Memory B cell (primary cell): ENCODE measurements around the gene SPATA19.

Experiments used
- ATAC-seq: fragments of 150-1000 bp; cut with Tn5 transposase; 2 replicates; pipeline ENCODE4 v1.10.0; 2021; ENCODE audit warnings: low read depth, mild to moderate bottlenecking, moderate library complexity
- DNase-seq, 2 donors: peaks; one replicate each; pipeline ENCODE4 v3.0.0; 2022; ENCODE audit warnings: low spot score in 2 of 2
- H3K27ac Mint-ChIP-seq: one replicate; pipeline ENCODE4 v1.8.0; 2022; ENCODE audit warnings: mild to moderate bottlenecking, moderate library complexity, mixed read lengths
- H3K27me3 Mint-ChIP-seq: one replicate; pipeline ENCODE4 v1.8.0; 2022; ENCODE audit warnings: mixed read lengths
- H3K36me3 Mint-ChIP-seq: one replicate; pipeline ENCODE4 v1.8.0; 2022; ENCODE audit warnings: mild to moderate bottlenecking, mixed read lengths
- H3K4me1 Mint-ChIP-seq: one replicate; pipeline ENCODE4 v1.8.0; 2022; ENCODE audit warnings: mixed read lengths
- H3K4me3 Mint-ChIP-seq: one replicate; pipeline ENCODE4 v1.8.0; 2022; ENCODE audit warnings: mild to moderate bottlenecking, moderate library complexity, mixed read lengths
- H3K9me3 Mint-ChIP-seq: one replicate; pipeline ENCODE4 v1.8.0; 2022; ENCODE audit warnings: mixed read lengths

Gene SPATA19

DNA sequence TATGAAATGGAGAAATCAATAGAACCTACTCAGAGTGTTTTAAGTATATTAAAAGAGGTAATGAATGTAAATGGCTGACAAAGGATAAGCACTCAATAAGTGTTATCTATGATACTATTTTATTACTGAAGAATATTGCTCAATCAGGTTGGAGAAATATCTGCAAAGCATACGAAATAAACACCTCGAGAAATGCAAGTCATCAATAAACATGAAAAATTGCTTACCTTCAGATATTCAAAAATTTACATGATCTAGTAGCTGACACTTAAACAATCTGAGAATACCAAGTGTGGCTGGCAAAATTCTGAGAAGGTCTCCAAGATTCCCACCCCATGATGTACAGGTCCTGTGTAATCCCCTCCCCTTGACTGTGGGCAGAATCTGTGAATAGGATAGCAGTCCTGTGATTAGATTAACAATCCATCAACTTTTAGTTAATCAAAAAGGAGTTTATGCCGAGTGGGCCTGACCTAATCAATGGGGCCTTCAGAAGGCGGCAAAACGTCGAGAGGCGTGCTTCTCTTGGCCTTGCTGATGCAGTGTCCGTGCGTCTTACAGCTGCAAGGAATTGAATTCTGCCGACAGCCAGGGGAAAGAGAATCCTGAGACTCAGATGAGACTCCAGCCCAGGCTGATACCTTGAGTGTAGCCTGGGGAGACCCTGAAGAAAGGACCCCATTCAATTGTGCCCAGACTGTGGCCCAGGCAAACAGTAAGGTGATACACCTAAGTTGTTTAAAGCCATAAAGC, 49.1 kb downstream of the SPATA19 start:
- no peak overlapping the region for H3K4me3 Mint-ChIP-seq
- H3K4me1 Mint-ChIP-seq = no peaks in the 10 kb centered on the region
- DNase-seq (no peak), ATAC-seq (no peak)
- H3K9me3 Mint-ChIP-seq = peaks cover 16% of the 10 kb centered on the region
- H3K36me3 Mint-ChIP-seq = peaks cover 2% of the 10 kb centered on the region
- H3K27ac Mint-ChIP-seq = no peak overlapping the region
- no peaks in the 10 kb centered on the region for H3K27me3 Mint-ChIP-seq

DNA sequence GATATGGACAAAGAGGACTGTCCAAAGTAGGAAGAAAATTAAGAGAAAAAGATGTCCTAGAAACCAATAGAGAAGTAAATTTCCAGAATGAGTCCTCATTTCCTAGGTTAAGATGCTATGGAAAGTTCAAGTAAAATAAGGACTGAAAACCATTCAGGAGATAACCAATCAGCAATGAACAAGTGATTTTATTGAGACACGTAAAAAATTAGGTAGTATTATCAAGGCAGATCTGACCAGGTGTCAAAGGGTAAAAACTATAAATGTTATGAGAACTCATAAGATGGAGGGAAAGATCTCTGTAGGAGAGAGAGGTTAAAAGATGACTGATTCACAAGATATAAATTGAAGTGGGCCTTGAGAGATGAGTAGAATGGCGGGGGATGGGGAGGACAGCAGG, 50.2 kb downstream of the SPATA19 start:
- DNase-seq = no peak
- ATAC-seq = no peak
- peaks cover 3% of the 10 kb centered on the region for H3K27me3 Mint-ChIP-seq
- peaks cover 16% of the 10 kb centered on the region for H3K9me3 Mint-ChIP-seq
- H3K27ac Mint-ChIP-seq = no peak overlapping the region
- no peak overlapping the region for H3K4me3 Mint-ChIP-seq
- H3K4me1 Mint-ChIP-seq = no peaks in the 10 kb centered on the region
- peaks cover 2% of the 10 kb centered on the region for H3K36me3 Mint-ChIP-seq

DNA sequence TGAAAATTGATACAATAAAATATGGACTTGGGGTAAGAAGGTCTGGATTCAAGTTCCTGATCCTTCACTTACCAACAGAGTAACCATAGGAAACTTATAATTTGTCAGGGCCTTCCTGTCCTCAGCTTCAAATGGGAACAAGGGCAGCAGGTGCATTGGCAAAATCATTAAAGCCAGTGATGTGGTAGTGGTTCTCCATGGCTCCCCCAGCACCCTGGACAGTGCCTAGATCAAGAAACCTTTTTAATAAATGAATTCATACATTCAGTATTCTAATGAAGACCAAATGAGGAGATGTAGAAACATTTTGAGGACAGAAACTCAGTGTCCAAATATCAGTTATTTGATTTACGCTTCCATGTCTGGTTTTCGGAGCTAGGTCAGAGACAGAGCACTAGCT, 51.1 kb downstream of the SPATA19 start:
- ATAC-seq (no peak), DNase-seq (no peak)
- peaks cover 16% of the 10 kb centered on the region for H3K9me3 Mint-ChIP-seq
- peaks cover 2% of the 10 kb centered on the region for H3K36me3 Mint-ChIP-seq
- no peak overlapping the region for H3K4me3 Mint-ChIP-seq
- no peaks in the 10 kb centered on the region for H3K4me1 Mint-ChIP-seq
- H3K27me3 Mint-ChIP-seq = peaks cover 3% of the 10 kb centered on the region
- H3K27ac Mint-ChIP-seq = no peak overlapping the region

DNA sequence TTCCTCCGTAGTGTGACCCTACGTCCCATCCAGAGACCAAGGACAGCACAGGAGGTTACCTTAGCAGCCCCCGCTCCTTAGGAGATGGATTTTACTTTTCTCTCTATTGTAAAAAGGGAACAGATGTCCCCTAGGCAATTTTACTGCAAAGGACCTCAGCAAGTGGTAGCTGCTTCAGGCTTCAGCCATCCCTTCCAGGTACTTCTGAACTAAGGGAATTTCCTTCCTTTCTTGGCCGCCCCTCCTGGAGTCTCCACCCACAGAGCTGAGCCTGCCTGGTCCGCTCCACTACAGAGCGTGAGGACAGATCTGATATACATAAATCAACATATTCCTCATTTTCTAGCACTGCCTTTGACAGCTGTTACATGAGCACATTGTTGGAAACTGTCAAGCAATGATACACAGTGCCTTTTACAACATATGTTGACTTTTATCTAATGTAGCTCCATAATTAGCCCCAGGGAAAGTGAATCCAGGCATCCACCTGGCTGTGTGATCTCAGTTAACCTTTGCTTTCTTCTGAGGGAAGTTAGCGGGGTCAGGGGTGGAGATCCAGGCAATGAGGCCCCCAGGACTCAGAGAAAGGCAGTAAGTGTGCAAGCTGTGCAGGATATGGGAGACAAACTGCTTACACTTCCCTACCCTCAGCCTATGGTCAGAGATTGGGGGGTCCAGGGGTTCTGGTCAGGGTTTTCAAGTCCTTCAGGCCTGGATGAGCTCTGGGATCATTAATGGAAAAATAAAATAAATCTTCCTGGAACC, 51.9 kb downstream of the SPATA19 start:
- Mint-ChIP-seq H3K9me3 (peaks cover 16% of the 10 kb centered on the region), H3K4me1 (no peaks in the 10 kb centered on the region), H3K27ac (no peak overlapping the region), H3K4me3 (no peak overlapping the region), H3K27me3 (peaks cover 5% of the 10 kb centered on the region), H3K36me3 (peaks cover 2% of the 10 kb centered on the region)
- DNase-seq (no peak), ATAC-seq (no peak)

DNA sequence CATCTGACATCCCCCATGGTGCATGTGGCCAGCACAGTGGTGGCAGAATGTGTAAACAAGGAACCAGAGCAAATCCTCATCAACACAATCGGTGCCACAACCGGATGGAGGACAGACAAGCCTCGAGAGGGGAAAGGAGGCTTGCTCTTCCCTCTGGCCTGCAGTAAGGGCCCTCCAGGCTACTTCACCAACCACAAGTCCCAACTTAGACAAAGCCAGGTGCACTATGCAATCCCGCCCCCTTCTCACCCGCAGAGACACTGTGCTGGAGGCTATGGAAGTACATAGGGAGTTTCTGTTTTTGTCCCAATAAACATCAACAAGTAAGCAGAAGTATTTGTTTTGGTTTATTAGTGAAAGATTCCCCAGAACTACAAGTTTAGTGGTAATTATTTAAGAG, 54.3 kb downstream of the SPATA19 start:
- Mint-ChIP-seq H3K36me3 (peaks cover 2% of the 10 kb centered on the region), H3K9me3 (peaks cover 16% of the 10 kb centered on the region), H3K27ac (no peak overlapping the region)

More for the DNA sequence above, 54.3 kb downstream of the SPATA19 start:
- ATAC-seq (no peak), DNase-seq (no peak)
- Mint-ChIP-seq H3K27me3 (peaks cover 6% of the 10 kb centered on the region), H3K4me1 (no peaks in the 10 kb centered on the region), H3K4me3 (no peak overlapping the region)
